GM23248 (cell line): ENCODE measurements around the gene DCDC1.

Source experiments
- EZH2 ChIP-seq: fragments of 200-600 bp; sonication (generic); IDR thresholded peaks from 2 replicates; pipeline ENCODE4 v1.6.1; 2018; ENCODE audit warnings: antibody characterized with exemption, mild to moderate bottlenecking; ENCODE audit not compliant: insufficient read depth, poor library complexity, severe bottlenecking
- EZH2phosphoT487 ChIP-seq: fragments of 200-600 bp; sonication (generic); IDR thresholded peaks from 2 replicates; pipeline ENCODE4 v1.6.1; 2018; ENCODE audit warnings: antibody characterized with exemption, moderate library complexity, mild to moderate bottlenecking, low read depth; ENCODE audit not compliant: insufficient read depth

DNA sequence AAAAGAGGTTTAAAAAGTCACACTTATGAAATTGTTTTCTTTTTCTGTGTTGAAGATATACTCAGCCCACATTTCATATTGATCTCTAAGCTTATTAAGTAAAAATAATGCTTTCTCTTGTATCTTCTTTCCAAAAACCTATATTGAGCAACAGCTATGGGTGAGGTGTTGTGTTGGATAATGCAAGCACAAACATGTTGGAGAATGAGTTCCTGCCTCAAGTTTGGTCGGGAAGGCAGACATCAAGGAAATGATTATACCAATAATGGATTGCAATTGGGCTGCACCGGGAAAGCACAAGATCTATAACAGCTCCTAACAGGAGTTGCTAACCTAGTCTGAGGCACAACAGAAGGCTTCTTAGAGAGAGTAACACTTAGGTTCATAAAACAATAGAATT is 474.5 kb downstream of the DCDC1 start:
- TF ChIP-seq EZH2phosphoT487 (no peak), EZH2 (no peak)
